ENCODE results near the gene RAE1.

- TF ChIP-seq POLR2A (IDR thresholded peaks at IDR 0.05; ENCODE audit: low read length) (no peak), GATA1 (IDR thresholded peaks at IDR 0.05; ENCODE audit: low read depth, low read length) (no peak)
Measured at GRCh38 chr20:57387463-57387862, 36.4 kb downstream of the RAE1 start.

Measured in erythroblast (primary cell).